SK-N-DZ (cell line): ENCODE measurements around the gene EDC4.
"Not testable (repeated sequence)": the region's sequence is repeated elsewhere in the genome, so short reads cannot be mapped to it uniquely, and the experiment has no call there.

Source experiments
- DNase-seq: peaks from one replicate; pipeline ENCODE4 v3.0.0-alpha.2; 2015; ENCODE audit warnings: low spot score

Gene EDC4

DNA sequence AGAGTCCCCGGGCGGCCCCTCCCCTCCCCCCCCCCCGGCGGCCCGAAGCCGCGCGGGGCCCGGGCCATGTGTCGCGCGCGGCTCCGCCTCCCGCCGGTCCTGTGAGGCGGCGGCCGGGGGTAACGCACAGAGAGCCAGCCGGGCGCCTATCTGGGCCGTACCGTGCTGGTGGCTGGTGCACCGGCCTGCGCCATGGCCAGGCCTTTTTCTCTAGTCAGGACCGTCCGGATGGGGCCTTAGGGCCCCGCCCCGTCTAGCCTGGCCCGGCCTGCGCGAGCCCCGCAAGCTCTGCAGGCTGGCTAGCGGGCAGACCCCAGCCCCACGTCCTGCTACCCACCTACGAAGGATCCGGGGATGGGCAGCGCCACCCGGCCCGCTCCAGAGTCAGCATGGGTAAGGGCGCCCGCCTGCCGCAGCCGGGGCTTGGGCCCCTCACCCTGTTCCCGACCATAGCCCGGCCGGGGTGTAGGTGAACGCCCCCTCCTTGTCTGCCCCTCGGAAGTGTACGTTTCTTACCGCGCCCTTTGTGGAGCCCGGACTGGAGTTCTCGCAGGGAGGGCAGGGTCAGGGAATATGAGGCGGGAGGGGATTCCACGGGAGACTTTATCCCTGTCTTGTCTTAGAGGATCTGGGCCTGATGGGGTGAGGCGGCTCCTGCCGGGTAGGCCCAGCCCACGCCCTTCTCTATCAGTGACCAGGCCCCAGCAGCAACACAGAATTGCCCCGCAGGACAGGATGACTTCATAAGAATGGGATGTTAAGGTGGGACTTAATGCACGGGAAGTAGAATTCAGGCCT is 25.6 kb upstream of the EDC4 start, which contains the start of gene CENPT:
Gene CENPT (minus strand): TSS at position 630 of the 798 bp plus-strand sequence. CDS start 13,834 bp downstream, outside the sequence.
- no peak for DNase-seq

DNA sequence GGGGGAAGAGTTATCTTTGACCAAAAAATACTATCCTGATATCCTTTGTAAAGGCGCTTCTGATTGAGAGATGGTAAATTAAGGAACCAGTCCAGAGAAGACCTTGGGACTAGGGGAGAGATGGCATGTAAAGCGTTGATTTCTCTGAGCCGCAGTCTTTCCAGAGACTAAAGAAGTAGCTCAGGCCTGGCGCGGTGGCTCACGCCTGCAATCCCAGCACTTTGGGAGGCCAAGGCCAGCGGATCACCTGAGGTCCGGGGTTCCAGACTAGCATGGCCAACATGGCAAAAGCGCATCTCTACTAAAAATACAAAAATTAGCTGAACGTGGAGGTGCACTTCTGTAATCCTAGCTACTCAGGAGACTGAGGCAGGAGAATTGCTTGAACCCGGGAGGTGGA is 24.7 kb upstream of the EDC4 start:
- no peak for DNase-seq

GRCh38 chr16:67853670-67854069 is 19.2 kb upstream of the EDC4 start:
- no peak for DNase-seq

DNA sequence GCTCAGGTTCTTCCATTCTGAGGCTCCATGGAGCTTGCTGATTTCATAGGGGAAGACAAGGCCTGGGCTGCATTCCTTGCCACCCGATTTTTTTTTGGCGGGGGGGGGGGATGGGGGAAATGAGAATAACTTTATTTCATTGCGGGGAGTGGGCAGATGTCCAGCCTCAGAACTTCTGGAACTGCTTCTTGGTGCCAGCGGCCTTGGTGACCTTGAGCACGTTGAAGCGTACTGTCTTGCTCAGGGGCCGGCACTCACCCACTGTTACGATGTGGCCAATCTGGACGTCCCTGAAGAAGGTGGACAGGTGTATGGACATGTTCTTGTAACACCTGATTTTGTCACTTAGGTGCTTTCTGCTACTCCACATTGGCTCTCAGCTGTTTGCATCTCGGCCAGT is 17.1 kb upstream of the EDC4 start:
- DNase-seq: no peak

- DNase-seq: no peak
These were observed 15.8 kb upstream of the EDC4 start for GRCh38 chr16:67856927-67857546.

DNA sequence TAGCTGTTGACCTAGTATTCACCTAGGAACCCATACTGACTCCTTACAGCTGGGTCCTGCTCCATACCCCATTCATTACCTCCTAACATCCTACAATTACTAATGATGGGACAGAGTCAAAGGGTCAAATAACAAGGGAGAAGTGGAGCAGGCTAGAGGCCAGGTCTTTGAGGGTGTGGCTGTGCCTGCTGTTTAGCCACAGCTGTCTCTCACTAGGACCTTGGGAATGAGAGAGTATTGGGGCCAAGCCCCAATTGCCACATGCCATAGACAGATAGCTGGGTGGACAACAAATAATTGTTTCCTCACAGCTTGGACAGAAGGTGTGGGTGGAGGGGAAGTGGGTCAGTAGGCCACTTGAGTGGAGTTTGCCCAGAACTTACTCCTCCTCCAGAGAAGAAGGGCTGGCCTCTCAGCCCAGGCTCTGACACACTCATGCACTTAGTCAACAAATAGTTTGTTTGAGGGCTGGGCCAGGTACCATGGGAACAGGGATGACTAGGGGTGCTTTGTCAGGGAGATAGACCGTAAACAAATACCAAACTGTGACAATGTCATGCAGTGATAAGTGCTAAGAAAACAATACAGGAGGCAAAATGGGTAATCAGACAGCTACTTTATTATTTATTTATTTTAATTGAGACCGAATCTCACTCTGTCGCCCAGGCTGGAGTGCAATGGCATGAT is 15.2 kb upstream of the EDC4 start:
- DNase-seq: no peak

DNA sequence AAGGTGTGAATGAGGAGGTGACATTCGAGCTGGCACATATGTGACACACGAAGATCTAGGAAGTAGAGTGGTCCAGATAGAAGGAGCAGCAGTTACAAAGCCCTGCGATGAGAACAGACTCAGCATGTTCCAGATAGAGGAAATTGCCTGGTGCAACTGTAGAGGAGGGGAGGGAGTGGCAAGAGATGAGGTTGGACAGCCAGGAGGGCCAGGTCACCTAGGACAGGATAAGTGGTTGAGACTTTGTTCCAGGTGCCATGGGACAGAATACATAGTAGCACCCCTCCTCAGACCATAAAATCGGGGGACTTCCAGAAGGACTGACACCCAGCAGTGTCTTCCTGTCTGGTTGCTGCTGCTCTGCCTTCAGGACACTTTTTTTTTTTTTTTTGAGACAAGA is 14.4 kb upstream of the EDC4 start:
- no peak for DNase-seq

DNA sequence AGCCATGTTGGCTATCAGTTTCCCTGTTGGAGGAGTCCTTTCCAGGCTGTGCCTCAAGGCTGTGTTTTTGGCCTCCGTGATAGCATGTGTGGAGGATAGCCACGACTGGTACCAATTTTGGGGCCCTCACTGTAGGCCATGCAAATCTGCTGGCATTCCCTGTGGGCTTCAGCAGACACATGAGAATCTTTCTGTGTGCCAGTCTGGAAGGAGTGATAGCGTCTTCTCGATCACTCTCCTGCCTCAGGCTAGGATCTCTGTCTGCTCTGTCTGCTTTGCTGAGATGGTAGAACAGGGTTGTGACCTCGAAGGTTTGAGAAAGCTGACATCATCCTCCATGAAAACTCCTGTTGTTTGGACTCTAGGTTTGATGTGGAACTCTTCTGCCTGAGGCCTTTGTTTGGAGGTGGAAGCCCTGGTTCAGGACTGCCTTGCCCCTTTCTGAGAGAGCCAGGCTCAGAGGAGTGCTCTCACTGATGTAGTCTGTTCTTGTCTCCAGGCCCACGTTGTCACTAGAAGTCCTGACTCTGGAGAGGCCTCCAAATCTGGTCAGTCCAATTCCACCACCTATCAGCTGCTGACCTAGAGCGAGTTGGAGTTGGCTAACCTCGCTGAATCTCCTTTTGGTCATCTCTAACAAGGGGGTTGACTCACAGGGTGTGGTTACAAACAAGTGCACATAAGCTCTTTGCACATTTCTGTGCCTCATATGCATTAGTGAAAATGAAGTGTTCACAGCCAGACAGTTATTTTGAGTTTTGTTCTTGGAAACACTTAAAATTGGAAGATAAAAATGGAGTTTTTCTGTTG is 12.1 kb upstream of the EDC4 start:
- no peak for DNase-seq

DNA sequence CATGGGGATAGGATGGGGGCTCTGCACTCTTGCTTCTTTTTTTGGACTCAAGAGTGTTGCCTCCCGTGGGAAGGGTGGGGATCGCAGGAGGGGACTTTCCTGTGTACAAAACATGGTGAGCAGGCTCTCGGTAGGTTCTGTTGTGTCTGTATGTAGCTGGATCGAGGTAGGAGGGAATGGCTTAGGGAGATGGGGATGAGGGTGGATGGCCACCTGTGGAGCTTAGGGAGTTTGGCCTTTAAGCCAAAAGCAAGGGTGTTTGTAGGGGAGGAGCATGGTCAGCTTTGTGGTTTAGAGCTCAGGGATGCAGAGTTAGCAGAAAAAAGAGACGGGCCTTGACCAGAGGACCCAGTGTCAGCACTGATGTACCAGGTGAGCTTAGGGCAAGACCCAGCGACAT is 11.0 kb upstream of the EDC4 start:
- no peak for DNase-seq

- no peak for DNase-seq
These were observed 9.9 kb upstream of the EDC4 start for GRCh38 chr16:67862623-67863583.

DNA sequence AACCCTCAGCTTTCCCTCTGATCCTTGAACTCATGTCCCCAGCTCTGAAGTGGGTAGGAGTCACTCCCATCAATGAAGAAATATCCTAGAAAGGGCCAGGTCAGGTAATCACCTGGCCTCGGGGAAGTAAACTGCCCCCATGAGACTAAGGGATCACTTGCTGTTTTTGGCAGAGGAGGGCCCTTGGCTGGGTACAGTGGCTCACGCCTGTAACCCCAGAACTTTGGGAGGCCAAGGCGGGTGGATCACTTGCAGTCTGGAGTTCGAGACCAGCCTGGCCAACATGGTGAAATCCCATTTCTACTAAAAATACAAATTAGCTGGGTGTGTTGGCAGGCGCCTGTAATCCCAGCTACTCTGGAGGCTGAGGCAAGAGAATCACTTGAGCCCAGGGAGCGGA is 8.8 kb upstream of the EDC4 start:
- DNase-seq: not testable (repeated sequence)

- no peak for DNase-seq
These were observed 8.3 kb upstream of the EDC4 start for GRCh38 chr16:67864594-67864993.

GRCh38 chr16:67865318-67865717 is 7.5 kb upstream of the EDC4 start:
- no peak for DNase-seq

DNA sequence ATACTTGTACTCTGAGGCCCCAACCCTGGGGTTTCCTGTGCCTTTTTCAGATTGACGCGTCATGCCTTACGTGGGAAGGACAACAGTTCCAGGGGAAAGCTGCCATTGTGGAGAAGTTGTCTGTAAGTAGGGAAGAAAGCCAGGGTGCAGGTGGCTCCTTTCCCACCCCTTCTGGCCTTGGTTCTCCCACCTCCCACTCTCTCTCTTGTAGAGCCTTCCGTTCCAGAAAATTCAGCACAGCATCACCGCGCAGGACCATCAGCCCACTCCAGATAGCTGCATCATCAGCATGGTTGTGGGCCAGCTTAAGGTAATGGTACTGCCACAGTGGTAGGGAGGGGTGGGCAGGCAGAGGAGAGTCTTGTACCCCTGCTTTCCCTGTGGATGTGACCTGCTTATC is 4.6 kb upstream of the EDC4 start:
- no peak for DNase-seq

GRCh38 chr16:67869653-67870052 is 3.2 kb upstream of the EDC4 start:
- no peak for DNase-seq

- DNase-seq: no peak
These were observed 1.6 kb upstream of the EDC4 start for GRCh38 chr16:67871256-67871655.

DNA sequence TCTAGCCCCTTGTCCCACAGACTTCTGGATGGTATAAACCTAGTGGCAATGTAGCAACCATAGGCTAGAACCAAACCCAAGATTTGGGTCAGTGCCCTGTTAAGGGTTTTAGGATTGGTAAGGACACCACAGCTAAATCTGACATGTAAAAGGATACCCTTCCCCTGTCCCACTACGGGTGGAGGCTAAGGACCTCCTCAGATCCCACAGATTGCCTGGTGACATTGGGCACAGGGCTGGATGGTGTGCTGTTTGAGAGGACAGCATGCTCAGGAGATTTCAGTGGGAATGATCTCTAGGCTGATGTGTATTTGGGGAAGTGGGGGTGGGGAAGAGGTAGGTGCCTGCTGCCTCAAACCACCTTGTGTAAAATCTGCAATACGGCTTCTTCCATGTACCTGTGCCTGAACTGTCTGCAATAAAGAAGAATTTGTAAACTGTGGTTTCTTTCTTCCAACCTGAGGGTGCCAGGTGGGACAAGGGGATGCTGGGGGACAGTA is 671 bp upstream of the EDC4 start:
- DNase-seq: no peak

DNA sequence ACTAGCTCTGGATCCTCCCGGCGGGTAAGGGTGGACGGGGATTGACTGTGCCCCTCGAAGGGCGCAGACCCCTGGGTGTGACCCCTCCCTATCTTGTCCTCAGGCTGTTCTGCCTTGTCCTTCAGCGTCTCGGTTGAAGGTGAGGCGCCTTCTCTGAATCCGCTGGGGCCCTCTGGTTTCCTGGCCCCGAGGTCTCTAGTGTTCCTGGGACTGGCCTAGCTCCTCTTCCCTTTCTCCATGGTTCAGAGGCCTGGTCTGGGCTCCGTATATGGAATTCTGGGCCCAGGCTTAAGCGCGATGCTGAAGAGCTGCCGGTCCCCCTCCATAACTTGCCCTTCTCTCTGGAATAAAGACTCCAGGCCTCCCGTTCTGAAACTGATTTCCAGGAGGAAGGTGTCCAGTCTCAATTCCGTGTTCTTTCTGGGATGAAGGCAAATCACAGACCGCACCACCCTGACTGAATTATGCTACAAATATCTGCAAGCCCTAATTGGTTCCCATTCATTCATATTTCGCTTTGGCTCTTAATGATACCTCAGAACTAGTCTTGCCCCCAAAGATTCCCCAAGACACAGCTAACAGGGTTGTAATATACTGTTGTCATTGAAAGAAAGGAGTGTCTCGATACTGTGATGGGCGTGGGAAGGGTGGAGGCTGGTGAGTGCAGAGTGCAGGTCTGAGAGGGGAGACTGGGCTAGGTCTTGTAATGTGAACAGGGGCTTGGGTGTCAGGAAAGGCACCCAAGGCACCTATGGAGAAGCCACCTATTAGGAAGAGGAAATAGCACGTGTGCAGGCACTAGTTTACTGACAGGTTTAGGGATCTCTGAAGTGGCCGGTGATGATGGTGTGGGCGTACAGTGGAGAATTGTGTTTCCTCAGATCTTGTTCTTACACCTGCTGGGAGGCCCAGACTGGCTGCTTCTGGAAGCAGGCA is 851 bp downstream of the EDC4 start:
- DNase-seq: no peak

- no peak for DNase-seq
These were observed 1.5 kb downstream of the EDC4 start for GRCh38 chr16:67874372-67874771.
